ENCODE data around the gene OR52W1.
"Not testable (repeated sequence)": the region's sequence is repeated elsewhere in the genome, so short reads cannot be mapped to it uniquely, and the experiment has no call there.

Gene OR52W1

GRCh38 chr11:6237266-6237665, 38.2 kb downstream of the OR52W1 start:
- Histone ChIP-seq H3K27ac (ENCODE audit: low read depth, low read length, severe bottlenecking) (no peak overlapping the region), H3K36me3 (ENCODE audit: control insufficient read depth, insufficient read depth, low read length) (no peaks in the 10 kb centered on the region), H3K4me1 (ENCODE audit: control insufficient read depth, insufficient read depth, low read length, poor library complexity, severe bottlenecking) (peaks cover 3% of the 10 kb centered on the region), H3K9me3 (ENCODE audit: control insufficient read depth, low read length) (no peaks in the 10 kb centered on the region), H3K4me3 (ENCODE audit: extremely low read depth, insufficient read depth, low read length, poor library complexity, severe bottlenecking) (no peak overlapping the region)
- 96 to 98% methylated on average over 3 of the region's 4 CpGs for WGBS, 2 experiments (ENCODE audit: insufficient coverage in 2 of 2)

- 80 to 95% methylated on average over 3 to 4 of the region's 5 CpGs for WGBS, 2 experiments (ENCODE audit: insufficient coverage in 2 of 2)
- H3K27ac ChIP-seq (ENCODE audit: low read depth, low read length, severe bottlenecking) = no peak overlapping the region
- H3K9me3 ChIP-seq (ENCODE audit: control insufficient read depth, low read length) = no peaks in the 10 kb centered on the region
- H3K4me1 ChIP-seq (ENCODE audit: control insufficient read depth, insufficient read depth, low read length, poor library complexity, severe bottlenecking) = peaks cover 3% of the 10 kb centered on the region
- H3K4me3 ChIP-seq (ENCODE audit: extremely low read depth, insufficient read depth, low read length, poor library complexity, severe bottlenecking) = no peak overlapping the region
- H3K36me3 ChIP-seq (ENCODE audit: control insufficient read depth, insufficient read depth, low read length) = no peaks in the 10 kb centered on the region
Observed at GRCh38 chr11:6237761-6238302, 38.8 kb downstream of the OR52W1 start.

- Histone ChIP-seq H3K4me3 (ENCODE audit: extremely low read depth, insufficient read depth, low read length, poor library complexity, severe bottlenecking) (no peak within 1 kb of the TSS), H3K9me3 (ENCODE audit: control insufficient read depth, low read length) (no peaks in the 10 kb centered on the region), H3K4me1 (ENCODE audit: control insufficient read depth, insufficient read depth, low read length, poor library complexity, severe bottlenecking) (peaks cover under 1% of the 10 kb centered on the region), H3K27ac (ENCODE audit: low read depth, low read length, severe bottlenecking) (no peak within 1 kb of the TSS), H3K36me3 (ENCODE audit: control insufficient read depth, insufficient read depth, low read length) (no peaks in the 10 kb centered on the region)
- WGBS, 2 experiments (ENCODE audit: insufficient coverage in 2 of 2) = 60% methylated on average over 1 of the region's 1 CpG; no CpG with 5 or more reads in 1 of the 2 experiments
Observed at GRCh38 chr11:6238902-6239301, 39.9 kb downstream of the OR52W1 start, which contains the start of gene CNGA4. TSS of gene CNGA4 (plus strand) at chr11:6239089. CDS start at chr11:6239207, 118 bp downstream.

- Histone ChIP-seq H3K36me3 (ENCODE audit: control insufficient read depth, insufficient read depth, low read length) (no peaks in the 10 kb centered on the region), H3K4me1 (ENCODE audit: control insufficient read depth, insufficient read depth, low read length, poor library complexity, severe bottlenecking) (no peaks in the 10 kb centered on the region), H3K27ac (ENCODE audit: low read depth, low read length, severe bottlenecking) (no peak overlapping the region), H3K4me3 (ENCODE audit: extremely low read depth, insufficient read depth, low read length, poor library complexity, severe bottlenecking) (no peak overlapping the region), H3K9me3 (ENCODE audit: control insufficient read depth, low read length) (no peaks in the 10 kb centered on the region)
- WGBS, 2 experiments (ENCODE audit: insufficient coverage in 2 of 2) = 94 to 96% methylated on average over 28 of the region's 28 CpGs
Observed at GRCh38 chr11:6240139-6240538, 41.1 kb downstream of the OR52W1 start.

- 75 to 80% methylated on average over 1 of the region's 1 CpG for WGBS, 2 experiments (ENCODE audit: insufficient coverage in 2 of 2)
- no peak overlapping the region for H3K4me3 ChIP-seq (ENCODE audit: extremely low read depth, insufficient read depth, low read length, poor library complexity, severe bottlenecking)
- H3K27ac ChIP-seq (ENCODE audit: low read depth, low read length, severe bottlenecking) = no peak overlapping the region
- no peaks in the 10 kb centered on the region for H3K36me3 ChIP-seq (ENCODE audit: control insufficient read depth, insufficient read depth, low read length)
- H3K9me3 ChIP-seq (ENCODE audit: control insufficient read depth, low read length) = no peaks in the 10 kb centered on the region
- no peaks in the 10 kb centered on the region for H3K4me1 ChIP-seq (ENCODE audit: control insufficient read depth, insufficient read depth, low read length, poor library complexity, severe bottlenecking)
Observed at GRCh38 chr11:6240781-6241180, 41.8 kb downstream of the OR52W1 start.

GRCh38 chr11:6241316-6241715, 42.3 kb downstream of the OR52W1 start:
- H3K4me3 ChIP-seq (ENCODE audit: extremely low read depth, insufficient read depth, low read length, poor library complexity, severe bottlenecking) = no peak overlapping the region
- H3K27ac ChIP-seq (ENCODE audit: low read depth, low read length, severe bottlenecking) = no peak overlapping the region
- WGBS, 2 experiments (ENCODE audit: insufficient coverage in 2 of 2) = 87 to 96% methylated on average over 7 of the region's 7 CpGs
- H3K36me3 ChIP-seq (ENCODE audit: control insufficient read depth, insufficient read depth, low read length) = no peaks in the 10 kb centered on the region
- no peaks in the 10 kb centered on the region for H3K4me1 ChIP-seq (ENCODE audit: control insufficient read depth, insufficient read depth, low read length, poor library complexity, severe bottlenecking)
- no peaks in the 10 kb centered on the region for H3K9me3 ChIP-seq (ENCODE audit: control insufficient read depth, low read length)

- Histone ChIP-seq H3K27ac (ENCODE audit: low read depth, low read length, severe bottlenecking) (no peak overlapping the region), H3K4me3 (ENCODE audit: extremely low read depth, insufficient read depth, low read length, poor library complexity, severe bottlenecking) (no peak overlapping the region), H3K36me3 (ENCODE audit: control insufficient read depth, insufficient read depth, low read length) (no peaks in the 10 kb centered on the region), H3K4me1 (ENCODE audit: control insufficient read depth, insufficient read depth, low read length, poor library complexity, severe bottlenecking) (no peaks in the 10 kb centered on the region), H3K9me3 (ENCODE audit: control insufficient read depth, low read length) (no peaks in the 10 kb centered on the region)
- 100% methylated on average over 1 of the region's 2 CpGs for WGBS, 2 experiments (ENCODE audit: insufficient coverage in 2 of 2)
Observed at GRCh38 chr11:6245536-6245935, 46.5 kb downstream of the OR52W1 start.

- Histone ChIP-seq H3K4me1 (ENCODE audit: control insufficient read depth, insufficient read depth, low read length, poor library complexity, severe bottlenecking) (peaks cover 6% of the 10 kb centered on the region), H3K4me3 (ENCODE audit: extremely low read depth, insufficient read depth, low read length, poor library complexity, severe bottlenecking) (no peak overlapping the region), H3K27ac (ENCODE audit: low read depth, low read length, severe bottlenecking) (no peak overlapping the region), H3K9me3 (ENCODE audit: control insufficient read depth, low read length) (no peaks in the 10 kb centered on the region), H3K36me3 (ENCODE audit: control insufficient read depth, insufficient read depth, low read length) (no peaks in the 10 kb centered on the region)
- WGBS, 2 experiments (ENCODE audit: insufficient coverage in 2 of 2) = no CpG with 5 or more reads among the region's 1 CpG
Observed at GRCh38 chr11:6248248-6248647, 49.2 kb downstream of the OR52W1 start.

- 86 to 90% methylated on average over 1 to 2 of the region's 3 CpGs for WGBS, 2 experiments (ENCODE audit: insufficient coverage in 2 of 2)
- H3K36me3 ChIP-seq (ENCODE audit: control insufficient read depth, insufficient read depth, low read length); H3K9me3 ChIP-seq (ENCODE audit: control insufficient read depth, low read length); H3K4me3 ChIP-seq (ENCODE audit: extremely low read depth, insufficient read depth, low read length, poor library complexity, severe bottlenecking); H3K4me1 ChIP-seq (ENCODE audit: control insufficient read depth, insufficient read depth, low read length, poor library complexity, severe bottlenecking); H3K27ac ChIP-seq (ENCODE audit: low read depth, low read length, severe bottlenecking): not testable (repeated sequence)
Observed at GRCh38 chr11:6248897-6249296, 49.9 kb downstream of the OR52W1 start.

Data from mesodermal cell (in vitro differentiated cells).